T-helper 1 cell treated with Interleukin-12 subunit alpha and Interleukin-12 subunit beta and Interleukin-4 antibody, amounts not matched to agents 30 μg/mL and 1 μg/mL, for 36 hours (primary cell): ENCODE results near the gene DUSP16.
"Not testable (repeated sequence)": the region's sequence is repeated elsewhere in the genome, so short reads cannot be mapped to it uniquely, and the experiment has no call there.

ENCODE experiments used
- H3K27ac Mint-ChIP-seq: one replicate; pipeline ENCODE4 v1.8.0; 2021; ENCODE audit warnings: mild to moderate bottlenecking, mixed read lengths
- H3K27me3 Mint-ChIP-seq: one replicate; pipeline ENCODE4 v1.8.0; 2021; ENCODE audit warnings: low read depth, mixed read lengths
- H3K36me3 Mint-ChIP-seq: one replicate; pipeline ENCODE4 v1.8.0; 2021; ENCODE audit warnings: low read depth, mixed read lengths
- H3K4me1 Mint-ChIP-seq: one replicate; pipeline ENCODE4 v1.8.0; 2021; ENCODE audit warnings: low read depth, mixed read lengths
- H3K4me3 Mint-ChIP-seq: one replicate; pipeline ENCODE4 v1.8.0; 2021; ENCODE audit warnings: mild to moderate bottlenecking, moderate library complexity, mixed read lengths
- H3K9me3 Mint-ChIP-seq: one replicate; pipeline ENCODE4 v1.8.0; 2021; ENCODE audit warnings: mixed read lengths

The DUSP16 gene

GRCh38 chr12:12590961-12591360 is 28.3 kb upstream of the DUSP16 start:
- H3K36me3 Mint-ChIP-seq = no peaks in the 10 kb centered on the region
- no peaks in the 10 kb centered on the region for H3K4me1 Mint-ChIP-seq
- no peak overlapping the region for H3K4me3 Mint-ChIP-seq
- H3K27me3 Mint-ChIP-seq = peaks cover 10% of the 10 kb centered on the region
- no peak overlapping the region for H3K27ac Mint-ChIP-seq
- peaks cover 5% of the 10 kb centered on the region for H3K9me3 Mint-ChIP-seq

- not testable (repeated sequence) for H3K27ac Mint-ChIP-seq, H3K4me3 Mint-ChIP-seq, H3K9me3 Mint-ChIP-seq, H3K27me3 Mint-ChIP-seq, H3K36me3 Mint-ChIP-seq
- H3K4me1 Mint-ChIP-seq = peaks cover 13% of the 10 kb centered on the region
Measured at GRCh38 chr12:12588436-12588835, 25.8 kb upstream of the DUSP16 start.

GRCh38 chr12:12587878-12588277 is 25.2 kb upstream of the DUSP16 start:
- H3K27me3 Mint-ChIP-seq = peaks cover 6% of the 10 kb centered on the region
- H3K4me1 Mint-ChIP-seq = peaks cover 19% of the 10 kb centered on the region
- no peaks in the 10 kb centered on the region for H3K36me3 Mint-ChIP-seq
- H3K4me3 Mint-ChIP-seq = no peak overlapping the region
- H3K9me3 Mint-ChIP-seq = peaks cover 5% of the 10 kb centered on the region
- H3K27ac Mint-ChIP-seq = no peak overlapping the region

DNA sequence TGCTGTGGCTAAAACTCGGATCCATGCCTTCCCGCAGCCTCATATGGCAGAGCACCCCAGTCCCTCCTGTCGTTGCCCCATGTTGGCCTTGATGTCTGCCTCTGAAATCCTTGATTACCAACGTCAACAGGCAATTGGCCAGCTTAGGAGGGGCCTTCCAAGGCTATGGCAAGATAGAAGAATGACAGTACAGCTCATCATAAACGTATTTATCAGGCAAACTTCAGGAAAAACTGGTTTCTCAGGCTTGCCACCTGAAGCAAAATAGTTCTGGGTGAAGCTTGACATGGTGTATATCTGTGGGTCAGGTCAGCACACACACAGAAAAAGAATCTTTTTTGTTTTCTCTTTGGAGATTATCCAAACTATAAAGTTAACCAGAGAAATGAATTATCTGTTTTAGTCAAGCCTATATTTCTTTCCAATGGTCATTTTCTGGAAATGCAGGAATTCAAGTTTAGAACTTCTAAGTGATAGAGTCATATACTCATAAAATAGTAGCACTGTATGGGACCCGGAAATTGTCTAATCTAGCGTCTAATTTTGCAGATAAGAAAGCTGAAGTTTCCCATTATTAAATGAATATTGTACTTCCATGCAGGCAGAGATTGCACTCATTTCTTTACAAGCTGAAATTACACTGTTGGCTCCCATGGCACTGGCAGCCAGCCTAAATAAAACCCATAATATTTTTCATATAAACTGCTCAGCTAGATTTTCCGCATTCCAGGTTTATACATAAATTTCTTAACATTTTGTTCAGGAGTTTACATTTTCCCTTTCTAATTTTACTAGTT is 24.4 kb upstream of the DUSP16 start:
- H3K27me3 Mint-ChIP-seq = peaks cover 6% of the 10 kb centered on the region
- no peak overlapping the region for H3K27ac Mint-ChIP-seq
- no peaks in the 10 kb centered on the region for H3K36me3 Mint-ChIP-seq
- peaks cover 27% of the 10 kb centered on the region for H3K4me1 Mint-ChIP-seq
- no peak overlapping the region for H3K4me3 Mint-ChIP-seq
- H3K9me3 Mint-ChIP-seq = peaks cover 5% of the 10 kb centered on the region

DNA sequence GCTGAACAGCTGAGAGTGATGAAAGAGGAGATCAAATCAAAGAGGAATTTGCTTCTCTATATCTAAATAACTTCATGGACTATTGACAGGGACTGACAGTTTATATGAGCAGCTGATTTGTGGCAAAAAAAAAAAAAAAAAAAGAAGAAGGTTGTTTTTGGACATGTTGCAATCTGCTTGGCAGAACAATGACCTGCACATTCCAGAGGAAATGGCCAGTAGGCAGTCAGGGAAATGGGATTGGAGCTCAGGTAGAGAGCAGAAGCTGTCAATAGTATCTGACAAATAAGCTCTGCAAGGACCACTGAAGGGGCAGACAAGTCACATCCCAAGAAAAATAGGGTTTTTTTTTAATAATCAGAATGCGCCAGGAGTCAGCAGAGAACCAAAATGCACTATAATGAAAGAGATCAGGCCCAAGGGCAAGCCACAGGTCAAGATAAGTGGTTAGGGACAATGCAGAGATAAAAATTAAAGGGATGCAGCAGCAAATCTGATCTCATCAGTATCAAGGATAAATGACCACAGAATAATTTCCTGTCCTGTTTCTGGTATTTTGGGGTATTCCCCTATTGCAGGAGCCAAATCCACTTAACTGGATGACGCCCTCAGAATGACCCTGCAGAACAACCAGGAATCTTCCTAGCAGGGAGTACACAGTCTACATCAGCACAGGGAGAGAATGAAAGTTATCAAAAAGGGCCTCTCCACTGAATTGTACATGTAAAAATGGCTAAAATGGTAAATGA is 22.6 kb upstream of the DUSP16 start:
- Mint-ChIP-seq H3K27ac (no peak overlapping the region), H3K4me1 (peaks cover 30% of the 10 kb centered on the region), H3K27me3 (peaks cover 6% of the 10 kb centered on the region), H3K4me3 (no peak overlapping the region), H3K9me3 (peaks cover 5% of the 10 kb centered on the region), H3K36me3 (no peaks in the 10 kb centered on the region)

DNA sequence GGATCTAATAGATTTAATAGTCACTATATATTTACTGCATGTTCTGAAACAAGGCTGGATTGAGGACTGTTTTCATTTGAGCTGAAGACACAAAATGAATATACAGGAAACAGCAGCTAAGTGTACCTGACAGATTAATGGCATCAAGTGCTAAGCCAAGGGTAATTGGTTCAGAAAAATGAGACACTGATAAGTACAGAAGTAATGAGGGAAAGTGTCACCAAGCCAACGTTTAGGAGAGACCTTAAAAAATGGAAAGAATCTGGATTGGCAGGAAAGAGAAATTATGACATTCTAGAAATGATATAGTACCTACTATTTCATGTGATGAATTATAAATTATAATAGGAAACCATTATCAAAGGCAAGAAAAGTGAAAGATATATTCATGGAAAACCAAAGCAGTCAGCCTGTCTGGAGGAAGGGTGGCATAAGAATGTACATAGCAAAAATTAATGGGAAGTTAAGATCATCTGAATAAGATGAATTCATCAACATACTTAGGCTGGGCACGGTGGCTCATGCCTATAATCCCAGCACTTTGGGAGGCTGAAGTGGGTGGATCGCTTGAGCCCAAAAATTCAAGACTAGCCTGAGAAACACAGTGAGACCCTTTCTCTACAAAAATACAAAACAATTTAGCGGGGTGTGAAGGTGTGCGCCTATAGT is 21.0 kb upstream of the DUSP16 start:
- no peaks in the 10 kb centered on the region for H3K27me3 Mint-ChIP-seq
- peaks cover 30% of the 10 kb centered on the region for H3K4me1 Mint-ChIP-seq
- H3K36me3 Mint-ChIP-seq = no peaks in the 10 kb centered on the region
- H3K27ac Mint-ChIP-seq = peak overlapping the region; percentile 77
- H3K4me3 Mint-ChIP-seq = no peak overlapping the region
- H3K9me3 Mint-ChIP-seq = no peaks in the 10 kb centered on the region

DNA sequence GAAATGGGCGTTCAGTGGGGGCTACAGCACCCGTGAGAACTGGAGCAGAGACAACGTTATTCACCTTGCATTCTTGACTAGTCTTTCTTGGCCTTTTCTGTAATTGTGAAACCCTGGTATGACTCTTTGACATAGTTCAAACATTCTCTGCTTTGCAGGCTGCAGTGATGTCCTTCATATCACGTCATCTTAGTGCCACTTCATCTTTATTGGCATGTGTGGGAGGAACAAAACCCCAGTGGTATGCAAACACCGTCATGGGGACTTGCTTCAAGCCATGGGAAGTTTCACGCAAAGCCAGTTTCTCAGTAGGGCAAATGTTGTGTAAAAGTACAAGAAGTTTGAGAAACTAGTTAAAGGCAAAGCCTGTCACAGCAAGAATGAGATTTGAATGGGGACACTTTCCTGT is 20.2 kb upstream of the DUSP16 start:
- Mint-ChIP-seq H3K4me3 (no peak overlapping the region), H3K27me3 (no peaks in the 10 kb centered on the region), H3K9me3 (no peaks in the 10 kb centered on the region), H3K27ac (peak overlapping the region; percentile 77), H3K4me1 (peaks cover 30% of the 10 kb centered on the region), H3K36me3 (no peaks in the 10 kb centered on the region)

DNA sequence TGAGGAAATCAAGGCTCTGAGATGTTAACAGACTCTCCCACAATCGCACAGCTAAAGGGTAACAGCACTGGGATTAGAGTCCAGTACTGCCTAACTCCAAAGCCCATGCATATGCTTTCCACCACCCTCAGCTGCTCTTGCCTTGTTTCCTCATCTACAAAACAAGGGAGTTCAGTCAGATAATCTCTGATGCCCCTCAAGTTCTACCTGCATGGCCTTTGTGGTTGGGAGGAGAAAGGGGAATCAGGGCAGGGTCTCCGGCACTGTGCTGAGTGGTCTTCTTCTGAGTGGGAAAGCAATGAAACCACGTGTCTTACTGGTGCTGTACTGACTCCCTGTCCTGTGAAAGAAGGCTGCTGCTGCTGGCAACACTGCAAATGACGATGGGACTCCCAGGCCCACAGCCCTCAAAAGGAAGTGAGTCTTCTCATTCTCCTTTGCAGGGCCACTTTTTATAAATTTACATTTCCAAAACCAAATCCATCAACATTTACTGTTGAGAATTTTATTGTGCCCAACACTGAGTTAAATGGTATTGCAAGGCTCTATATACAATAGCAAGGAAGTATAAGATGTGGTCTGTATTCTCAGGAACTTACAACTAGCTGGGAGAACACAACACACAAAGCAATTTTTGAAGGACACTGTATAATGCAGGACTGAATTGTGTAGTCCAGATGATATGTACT is 19.7 kb upstream of the DUSP16 start:
- no peak overlapping the region for H3K4me3 Mint-ChIP-seq
- peaks cover 32% of the 10 kb centered on the region for H3K4me1 Mint-ChIP-seq
- peak overlapping the region; percentile 77 for H3K27ac Mint-ChIP-seq
- H3K36me3 Mint-ChIP-seq = no peaks in the 10 kb centered on the region
- H3K27me3 Mint-ChIP-seq = no peaks in the 10 kb centered on the region
- H3K9me3 Mint-ChIP-seq = no peaks in the 10 kb centered on the region

DNA sequence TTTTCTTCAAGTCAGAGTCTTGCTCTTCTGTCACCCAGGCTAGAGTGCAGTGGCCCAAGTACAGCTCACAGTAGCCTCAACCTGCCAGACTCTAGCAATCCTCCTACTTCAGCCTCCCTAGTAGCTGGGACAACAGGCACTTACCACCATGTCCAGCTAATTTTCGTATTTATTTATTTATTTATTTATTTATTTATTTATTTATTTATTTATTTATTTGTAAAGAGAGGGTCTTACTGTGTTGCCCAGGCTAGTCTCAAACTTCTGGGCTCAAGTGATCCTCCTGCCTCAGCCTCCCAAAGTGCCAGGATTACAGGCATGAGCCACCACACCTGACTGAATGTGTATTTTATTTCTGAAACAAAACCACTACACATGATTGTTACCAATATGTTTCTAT is 18.1 kb upstream of the DUSP16 start:
- H3K4me1 Mint-ChIP-seq = peaks cover 32% of the 10 kb centered on the region
- H3K36me3 Mint-ChIP-seq, H3K27ac Mint-ChIP-seq, H3K9me3 Mint-ChIP-seq, H3K4me3 Mint-ChIP-seq, H3K27me3 Mint-ChIP-seq: not testable (repeated sequence)

GRCh38 chr12:12577786-12578185 is 15.1 kb upstream of the DUSP16 start:
- H3K27me3 Mint-ChIP-seq = no peaks in the 10 kb centered on the region
- H3K27ac Mint-ChIP-seq = no peak overlapping the region
- peaks cover 14% of the 10 kb centered on the region for H3K4me1 Mint-ChIP-seq
- peaks cover under 1% of the 10 kb centered on the region for H3K36me3 Mint-ChIP-seq
- H3K4me3 Mint-ChIP-seq = no peak overlapping the region
- H3K9me3 Mint-ChIP-seq = no peaks in the 10 kb centered on the region

DNA sequence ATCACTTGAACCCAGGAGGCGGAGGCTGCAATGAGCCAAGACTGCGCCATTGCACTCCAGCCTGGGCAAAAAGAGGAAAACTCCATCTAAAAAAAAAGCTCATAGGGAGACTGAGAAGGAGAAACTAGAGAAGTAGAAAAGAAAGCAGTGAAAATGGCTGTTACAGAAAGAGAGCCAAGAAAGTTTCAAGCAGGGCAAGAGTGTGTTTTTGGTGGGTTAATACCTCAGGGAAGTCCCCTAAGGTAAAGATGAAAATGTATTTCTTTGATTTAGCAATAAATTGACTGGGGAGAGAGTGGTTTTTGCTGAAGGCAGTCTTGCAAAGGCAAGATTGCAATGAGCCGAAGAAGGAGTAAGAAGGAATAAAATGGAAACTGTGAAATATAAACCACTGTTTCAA is 10.0 kb upstream of the DUSP16 start:
- Mint-ChIP-seq H3K4me3 (no peak overlapping the region), H3K9me3 (no peaks in the 10 kb centered on the region), H3K27ac (no peak overlapping the region), H3K4me1 (peaks cover 3% of the 10 kb centered on the region), H3K27me3 (peaks cover 6% of the 10 kb centered on the region), H3K36me3 (peaks cover 2% of the 10 kb centered on the region)

DNA sequence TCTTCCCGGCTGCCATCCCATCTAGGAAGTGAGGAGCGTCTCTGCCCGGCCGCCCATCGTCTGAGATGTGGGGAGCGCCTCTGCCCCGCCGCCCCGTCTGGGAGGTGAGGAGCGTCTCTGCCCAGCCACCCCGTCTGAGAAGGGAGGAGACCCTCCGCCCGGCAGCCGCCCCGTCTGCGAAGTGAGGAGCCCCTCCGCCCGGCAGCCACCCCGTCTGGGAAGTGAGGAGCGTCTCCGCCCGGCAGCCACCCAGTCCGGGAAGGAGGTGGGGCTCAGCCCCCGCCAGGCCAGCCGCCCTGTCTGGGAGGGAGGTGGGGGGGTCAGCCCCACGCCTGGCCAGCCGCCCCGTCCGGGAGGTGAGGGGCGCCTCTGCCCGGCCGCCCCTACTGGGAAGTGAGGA is 3.3 kb upstream of the DUSP16 start:
- not testable (repeated sequence) for H3K27ac Mint-ChIP-seq, H3K36me3 Mint-ChIP-seq, H3K4me3 Mint-ChIP-seq, H3K9me3 Mint-ChIP-seq, H3K4me1 Mint-ChIP-seq, H3K27me3 Mint-ChIP-seq

- Mint-ChIP-seq H3K27me3 (peaks cover 5% of the 10 kb centered on the region), H3K4me3 (no peak overlapping the region), H3K4me1 (peaks cover 16% of the 10 kb centered on the region), H3K36me3 (peaks cover 4% of the 10 kb centered on the region), H3K27ac (no peak overlapping the region), H3K9me3 (peaks cover 5% of the 10 kb centered on the region)
Measured at GRCh38 chr12:12564911-12565310, 2.2 kb upstream of the DUSP16 start.

GRCh38 chr12:12563290-12563928 is 746 bp upstream of the DUSP16 start:
- peak overlapping the region; percentile 85 for H3K4me3 Mint-ChIP-seq
- peaks cover 11% of the 10 kb centered on the region for H3K36me3 Mint-ChIP-seq
- peak overlapping the region; percentile 95 for H3K27ac Mint-ChIP-seq
- H3K27me3 Mint-ChIP-seq = no peaks in the 10 kb centered on the region
- peaks cover 27% of the 10 kb centered on the region for H3K4me1 Mint-ChIP-seq
- peaks cover 5% of the 10 kb centered on the region for H3K9me3 Mint-ChIP-seq
